ENCODE results near the gene SFT2D2. TPM values are rescaled to one million over a fixed set of nuclear protein-coding genes. Genes with fewer than 3 reads are reported as not detected.

SFT2D2 gene
- total and polyA plus RNA-seq, 7 donors = 2.5 to 43.2 (median 36.7) TPM

DNA sequence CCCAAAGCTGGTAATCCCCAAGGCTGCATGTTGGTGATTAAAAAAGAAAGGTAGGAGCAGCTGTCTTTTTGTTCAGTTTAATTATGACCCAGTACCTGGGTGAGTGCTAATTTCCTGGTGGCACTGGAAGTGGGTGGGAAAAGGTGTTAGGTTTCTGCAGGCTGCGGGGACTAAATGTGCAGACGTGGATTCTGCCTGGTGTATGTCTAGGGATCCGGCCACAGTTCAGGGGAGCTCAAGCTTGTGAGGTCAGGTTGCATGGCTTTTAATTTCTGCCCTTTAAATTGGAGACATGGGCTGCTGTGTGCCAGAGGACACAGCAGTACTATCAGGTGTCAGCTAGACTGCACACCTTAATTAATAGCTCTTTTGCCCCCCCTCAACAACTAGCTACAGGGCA lies 34.6 kb downstream of the SFT2D2 start:
- no peaks in the 10 kb centered on the region for H3K36me3 ChIP-seq
- WGBS, 2 donors = 94 to 96% methylated on average over 3 of the region's 3 CpGs
- no peak for DNase-seq
- H3K9me3 ChIP-seq = peaks cover 0 to 10% (median 4%) of the 10 kb centered on the region in 4 donors
- H3K27me3 ChIP-seq = no peaks in the 10 kb centered on the region
- H3K4me3 ChIP-seq = no peak overlapping the region
- no peak overlapping the region for H3K27ac ChIP-seq
- intact Hi-C loops (cut with DNase I) = no loop called here
- peaks cover 0 to 8% (median 3%) of the 10 kb centered on the region in 4 donors for H3K4me1 ChIP-seq
- TF ChIP-seq POLR2AphosphoS5 (IDR thresholded peaks at IDR 0.05) (no peak), POLR2A (IDR thresholded peaks at IDR 0.05) (no peak), EP300 (IDR thresholded peaks at IDR 0.05) (no peak)
- TF ChIP-seq, protein P1, sequence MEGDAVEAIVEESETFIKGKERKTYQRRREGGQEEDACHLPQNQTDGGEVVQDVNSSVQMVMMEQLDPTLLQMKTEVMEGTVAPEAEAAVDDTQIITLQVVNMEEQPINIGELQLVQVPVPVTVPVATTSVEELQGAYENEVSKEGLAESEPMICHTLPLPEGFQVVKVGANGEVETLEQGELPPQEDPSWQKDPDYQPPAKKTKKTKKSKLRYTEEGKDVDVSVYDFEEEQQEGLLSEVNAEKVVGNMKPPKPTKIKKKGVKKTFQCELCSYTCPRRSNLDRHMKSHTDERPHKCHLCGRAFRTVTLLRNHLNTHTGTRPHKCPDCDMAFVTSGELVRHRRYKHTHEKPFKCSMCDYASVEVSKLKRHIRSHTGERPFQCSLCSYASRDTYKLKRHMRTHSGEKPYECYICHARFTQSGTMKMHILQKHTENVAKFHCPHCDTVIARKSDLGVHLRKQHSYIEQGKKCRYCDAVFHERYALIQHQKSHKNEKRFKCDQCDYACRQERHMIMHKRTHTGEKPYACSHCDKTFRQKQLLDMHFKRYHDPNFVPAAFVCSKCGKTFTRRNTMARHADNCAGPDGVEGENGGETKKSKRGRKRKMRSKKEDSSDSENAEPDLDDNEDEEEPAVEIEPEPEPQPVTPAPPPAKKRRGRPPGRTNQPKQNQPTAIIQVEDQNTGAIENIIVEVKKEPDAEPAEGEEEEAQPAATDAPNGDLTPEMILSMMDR (IDR thresholded peaks at IDR 0.05) = no peak

DNA sequence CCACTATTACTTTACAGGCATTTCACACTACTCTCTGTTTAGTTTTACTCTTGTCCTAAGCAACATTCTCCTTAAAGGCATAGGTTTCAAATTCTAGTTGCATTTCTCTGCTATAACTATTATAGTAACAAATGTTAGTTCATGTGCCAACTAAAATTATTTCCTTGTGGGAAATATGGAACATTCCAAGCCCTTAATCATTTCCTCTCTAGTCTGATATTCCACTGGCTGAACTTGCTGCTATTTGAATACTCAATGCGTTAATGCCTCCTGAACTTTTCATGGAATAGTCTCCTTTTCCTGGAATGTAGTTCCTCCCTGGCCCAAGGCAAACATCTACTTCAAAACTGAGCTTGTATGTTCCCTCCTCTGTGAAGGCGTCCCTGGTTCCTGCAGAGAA lies 35.6 kb downstream of the SFT2D2 start:
- H3K4me1 ChIP-seq = peaks cover 0 to 8% (median 3%) of the 10 kb centered on the region in 4 donors
- WGBS, 2 donors = 85 to 94% methylated on average over 2 of the region's 2 CpGs
- no peak overlapping the region for H3K4me3 ChIP-seq
- no peak overlapping the region for H3K27ac ChIP-seq
- no peaks in the 10 kb centered on the region for H3K36me3 ChIP-seq
- intact Hi-C loops (cut with DNase I) = no loop called here
- DNase-seq = no peak
- no peaks in the 10 kb centered on the region for H3K9me3 ChIP-seq
- TF ChIP-seq EP300 (IDR thresholded peaks at IDR 0.05) (no peak), POLR2A (IDR thresholded peaks at IDR 0.05) (no peak), POLR2AphosphoS5 (IDR thresholded peaks at IDR 0.05) (no peak)
- TF ChIP-seq, protein P1 (IDR thresholded peaks at IDR 0.05) = no peak
- H3K27me3 ChIP-seq = no peaks in the 10 kb centered on the region

DNA sequence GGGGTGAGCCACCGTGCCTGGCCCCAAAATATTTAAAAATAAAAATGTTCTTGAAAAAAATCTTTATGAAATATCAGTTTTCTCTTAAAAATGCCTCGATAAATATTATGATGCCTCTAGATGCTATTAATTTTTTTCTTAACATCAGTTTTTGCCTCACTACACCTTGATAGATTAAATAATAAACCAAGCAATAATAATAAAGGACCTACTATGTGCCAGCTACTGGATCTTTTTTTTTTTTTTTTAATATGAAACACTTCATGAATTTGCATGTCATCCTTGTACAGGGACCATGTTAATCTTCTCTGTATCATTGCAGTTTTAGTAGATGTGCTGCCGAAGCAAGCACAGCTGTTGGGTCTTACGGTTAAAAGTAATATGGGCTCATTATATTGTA lies 37.3 kb downstream of the SFT2D2 start:
- TF ChIP-seq POLR2AphosphoS5 (IDR thresholded peaks at IDR 0.05) (no peak), POLR2A (IDR thresholded peaks at IDR 0.05) (no peak), EP300 (IDR thresholded peaks at IDR 0.05) (no peak)
- TF ChIP-seq, protein P1 (IDR thresholded peaks at IDR 0.05) = no peak
- intact Hi-C loops (cut with DNase I) = no loop called here
- no peak overlapping the region for H3K4me3 ChIP-seq
- H3K9me3 ChIP-seq = no peaks in the 10 kb centered on the region
- peaks cover 0 to 8% (median 3%) of the 10 kb centered on the region in 4 donors for H3K4me1 ChIP-seq
- no peak for DNase-seq
- no peaks in the 10 kb centered on the region for H3K36me3 ChIP-seq
- no peaks in the 10 kb centered on the region for H3K27me3 ChIP-seq
- WGBS, 2 donors = 94% methylated on average over 4 of the region's 4 CpGs
- H3K27ac ChIP-seq = no peak overlapping the region

DNA sequence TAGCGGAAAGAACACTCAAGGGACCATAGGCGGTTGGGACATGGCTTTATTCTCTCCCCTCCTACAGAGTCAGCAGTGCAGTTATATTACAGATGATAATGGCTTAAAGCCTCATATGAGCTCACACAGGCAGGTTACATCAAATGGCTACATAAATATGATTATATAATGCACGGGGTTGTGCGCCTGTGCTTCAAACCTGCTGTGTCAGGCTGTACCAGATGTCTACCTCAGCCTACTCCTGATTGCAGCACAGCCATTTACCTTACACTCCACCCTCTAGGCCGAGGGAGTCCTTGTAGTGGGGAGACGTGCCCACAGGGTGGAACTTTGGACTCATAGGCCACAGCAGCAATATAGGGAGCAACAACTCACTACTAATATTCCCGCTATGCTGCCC lies 38.5 kb downstream of the SFT2D2 start:
- TF ChIP-seq POLR2A (IDR thresholded peaks at IDR 0.05) = no peak
- TF ChIP-seq, protein P1 (IDR thresholded peaks at IDR 0.05) = no peak
- TF ChIP-seq EP300 (IDR thresholded peaks at IDR 0.05) = no peak
- TF ChIP-seq POLR2AphosphoS5 (IDR thresholded peaks at IDR 0.05) = no peak
- H3K27ac ChIP-seq = no peak overlapping the region
- no peak for DNase-seq
- H3K4me1 ChIP-seq = peaks cover 0 to 8% (median 3%) of the 10 kb centered on the region in 4 donors
- no peaks in the 10 kb centered on the region for H3K27me3 ChIP-seq
- WGBS, 2 donors = 95 to 97% methylated on average over 7 of the region's 7 CpGs
- no peak overlapping the region for H3K4me3 ChIP-seq
- H3K9me3 ChIP-seq = no peaks in the 10 kb centered on the region
- no peaks in the 10 kb centered on the region for H3K36me3 ChIP-seq
- intact Hi-C loops (cut with DNase I) = no loop called here

DNA sequence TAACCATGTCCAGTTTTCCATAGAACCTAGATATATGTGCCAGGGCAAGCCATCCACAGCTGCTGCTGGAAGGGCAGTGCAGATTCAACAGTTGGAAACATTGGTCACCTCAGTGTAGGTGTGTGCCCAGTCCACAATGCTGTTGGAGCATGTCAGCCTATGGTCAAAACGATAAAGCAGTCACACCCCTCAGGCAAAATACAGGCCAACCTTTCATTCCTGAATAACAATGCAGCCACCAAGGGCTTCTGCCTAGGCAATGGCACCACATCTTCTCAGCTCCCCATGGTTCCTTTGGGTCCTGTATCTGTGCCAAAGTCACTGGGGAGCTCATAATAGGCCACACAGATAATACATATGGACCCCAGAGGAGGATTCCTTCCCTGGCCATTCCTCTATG lies 39.8 kb downstream of the SFT2D2 start:
- TF ChIP-seq EP300 (IDR thresholded peaks at IDR 0.05) (no peak), POLR2AphosphoS5 (IDR thresholded peaks at IDR 0.05) (no peak), POLR2A (IDR thresholded peaks at IDR 0.05) (no peak)
- TF ChIP-seq, protein P1 (IDR thresholded peaks at IDR 0.05) = no peak
- intact Hi-C loops (cut with DNase I) = no loop called here
- WGBS, 2 donors = 97% methylated on average over 1 of the region's 1 CpG

More for the DNA sequence above, 39.8 kb downstream of the SFT2D2 start:
- Histone ChIP-seq H3K36me3 (no peaks in the 10 kb centered on the region), H3K4me3 (no peak overlapping the region), H3K27ac (no peak overlapping the region), H3K4me1 (peaks cover 0 to 6% (median 3%) of the 10 kb centered on the region in 4 donors), H3K27me3 (no peaks in the 10 kb centered on the region), H3K9me3 (no peaks in the 10 kb centered on the region)
- no peak for DNase-seq
